GM18505 (cell line): ENCODE results near the gene KCNMA1.

Experiments
- ATAC-seq: cut with Tn5 transposase; IDR thresholded peaks from one replicate; pipeline ENCODE4 v1.9.1; 2021; ENCODE audit not compliant: unreplicated experiment
- POLR2A ChIP-seq: IDR thresholded peaks from 4 replicates; pipeline ENCODE4 v1.6.1; 2011; ENCODE audit warnings: borderline replicate concordance; ENCODE audit not compliant: insufficient read depth, insufficient read length; ENCODE audit errors: extremely low read depth

The KCNMA1 gene

DNA sequence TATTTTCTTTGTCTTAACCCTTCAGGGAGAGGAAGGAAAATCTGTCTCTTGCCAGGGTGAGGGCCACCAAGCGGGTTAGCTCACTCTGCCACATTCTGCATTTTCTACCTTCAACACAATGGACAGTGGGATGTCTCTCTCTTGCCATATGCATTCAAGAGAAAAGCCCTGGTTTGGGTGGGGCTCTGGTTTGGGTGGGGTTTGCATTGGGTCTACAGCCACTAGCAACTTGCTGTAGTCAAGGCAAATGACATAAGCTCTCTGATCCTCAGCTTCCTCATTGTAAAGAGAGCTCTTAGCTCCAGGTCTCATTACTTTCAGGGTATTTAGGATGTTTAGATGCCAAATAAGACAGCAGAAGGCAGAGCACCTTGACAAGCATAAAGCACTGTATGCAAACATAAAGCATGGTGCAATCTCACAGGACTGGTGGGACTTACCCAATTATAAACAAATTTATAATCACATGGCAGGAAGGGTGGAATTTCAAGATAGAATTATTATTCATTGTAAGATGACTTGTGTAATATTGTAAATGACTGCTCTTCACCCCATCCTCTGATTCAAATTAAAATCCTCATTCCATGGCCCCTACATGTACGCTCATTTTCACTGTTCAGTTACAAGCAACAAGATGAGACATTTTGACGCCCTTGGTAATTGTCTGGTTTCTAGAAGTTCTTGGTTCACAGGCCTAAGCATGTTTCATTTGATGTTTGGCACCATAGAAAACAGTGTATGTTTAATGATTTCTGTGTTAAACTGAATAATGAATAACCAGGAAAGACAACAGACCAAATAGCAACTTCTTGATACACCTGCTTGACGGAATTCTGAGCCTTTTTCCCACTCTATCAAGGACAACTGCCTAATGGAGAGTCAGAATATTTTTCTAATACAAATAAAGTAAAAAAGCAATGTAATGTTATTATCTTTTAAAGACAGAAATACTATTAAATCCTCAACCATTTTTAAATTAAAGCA lies 258.9 kb downstream of the KCNMA1 start:
- no peak for TF ChIP-seq POLR2A
- ATAC-seq = no peak

DNA sequence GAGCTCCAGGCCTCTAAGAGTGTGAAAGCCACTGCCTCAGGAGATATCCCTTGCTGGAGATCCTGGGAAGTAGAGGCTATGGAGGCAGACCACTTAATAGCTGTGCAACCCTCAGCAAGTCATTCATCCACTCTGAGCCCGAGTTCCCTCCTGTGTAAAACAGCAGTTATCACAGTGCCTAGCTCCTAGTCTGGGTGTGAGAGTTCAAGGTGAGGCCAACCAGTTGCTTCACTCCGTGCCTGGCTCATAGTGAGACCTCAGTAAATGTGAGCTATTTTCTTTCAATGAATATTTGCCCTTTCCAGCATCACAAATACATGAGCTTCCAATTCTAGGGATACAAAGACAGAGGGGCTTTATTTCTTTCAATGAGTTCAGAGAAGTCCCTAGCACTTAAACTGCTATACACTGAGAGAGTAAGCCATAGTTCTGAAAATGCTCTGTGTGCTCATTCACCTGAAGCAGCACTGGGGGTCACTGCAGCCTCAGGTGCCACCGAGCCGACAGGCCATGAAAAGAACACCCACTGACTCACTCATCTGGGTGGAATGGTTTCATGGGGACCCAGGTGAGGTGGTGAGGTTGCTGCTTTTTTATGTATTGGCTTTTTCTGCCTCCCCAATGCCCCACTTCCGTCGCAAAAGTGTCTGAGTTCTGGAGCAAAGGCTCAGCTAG lies 259.8 kb downstream of the KCNMA1 start:
- ATAC-seq = no peak
- no peak for TF ChIP-seq POLR2A

DNA sequence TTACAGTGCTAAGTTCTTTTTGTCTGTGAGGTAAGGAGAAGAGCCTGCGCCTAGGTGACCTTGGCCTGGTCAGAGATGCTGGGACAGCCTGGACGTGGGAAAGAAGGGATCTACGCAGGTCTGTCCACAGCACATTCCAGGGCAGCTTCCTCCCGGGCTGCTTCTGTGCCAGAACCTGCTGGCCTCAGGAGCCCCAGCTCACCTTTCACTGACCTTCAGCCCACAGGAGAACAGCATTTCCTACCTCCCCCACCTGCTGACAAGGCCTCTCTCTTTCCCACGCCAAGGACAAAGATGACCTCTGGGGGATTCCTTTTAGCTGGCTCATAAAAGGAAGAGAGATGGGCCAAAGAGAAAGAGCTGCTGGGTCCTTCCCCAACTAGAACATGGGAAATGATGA lies 260.6 kb downstream of the KCNMA1 start:
- TF ChIP-seq POLR2A = no peak
- no peak for ATAC-seq

DNA sequence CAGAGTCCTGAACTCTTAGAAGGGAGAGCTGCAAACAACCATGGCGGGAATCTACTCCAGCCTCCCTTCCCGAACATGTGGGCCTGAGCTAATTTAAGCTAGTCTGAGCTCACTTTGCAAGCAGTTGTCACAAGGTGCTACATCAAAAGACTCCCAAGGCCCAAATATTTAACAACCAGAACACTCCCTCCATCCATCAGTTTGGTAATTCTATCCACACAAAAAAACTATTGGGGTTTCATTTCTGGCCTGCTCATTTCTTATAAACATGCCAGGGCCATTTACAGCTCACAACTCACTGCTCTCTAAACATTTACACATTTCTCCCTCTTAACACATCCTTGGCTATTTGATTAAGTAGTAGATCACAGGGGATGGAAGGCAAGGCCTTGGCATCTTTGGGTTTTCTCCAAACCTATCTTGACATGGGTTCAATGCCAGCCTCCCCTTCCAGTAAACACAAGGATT lies 263.4 kb downstream of the KCNMA1 start:
- no peak for TF ChIP-seq POLR2A
- no peak for ATAC-seq

DNA sequence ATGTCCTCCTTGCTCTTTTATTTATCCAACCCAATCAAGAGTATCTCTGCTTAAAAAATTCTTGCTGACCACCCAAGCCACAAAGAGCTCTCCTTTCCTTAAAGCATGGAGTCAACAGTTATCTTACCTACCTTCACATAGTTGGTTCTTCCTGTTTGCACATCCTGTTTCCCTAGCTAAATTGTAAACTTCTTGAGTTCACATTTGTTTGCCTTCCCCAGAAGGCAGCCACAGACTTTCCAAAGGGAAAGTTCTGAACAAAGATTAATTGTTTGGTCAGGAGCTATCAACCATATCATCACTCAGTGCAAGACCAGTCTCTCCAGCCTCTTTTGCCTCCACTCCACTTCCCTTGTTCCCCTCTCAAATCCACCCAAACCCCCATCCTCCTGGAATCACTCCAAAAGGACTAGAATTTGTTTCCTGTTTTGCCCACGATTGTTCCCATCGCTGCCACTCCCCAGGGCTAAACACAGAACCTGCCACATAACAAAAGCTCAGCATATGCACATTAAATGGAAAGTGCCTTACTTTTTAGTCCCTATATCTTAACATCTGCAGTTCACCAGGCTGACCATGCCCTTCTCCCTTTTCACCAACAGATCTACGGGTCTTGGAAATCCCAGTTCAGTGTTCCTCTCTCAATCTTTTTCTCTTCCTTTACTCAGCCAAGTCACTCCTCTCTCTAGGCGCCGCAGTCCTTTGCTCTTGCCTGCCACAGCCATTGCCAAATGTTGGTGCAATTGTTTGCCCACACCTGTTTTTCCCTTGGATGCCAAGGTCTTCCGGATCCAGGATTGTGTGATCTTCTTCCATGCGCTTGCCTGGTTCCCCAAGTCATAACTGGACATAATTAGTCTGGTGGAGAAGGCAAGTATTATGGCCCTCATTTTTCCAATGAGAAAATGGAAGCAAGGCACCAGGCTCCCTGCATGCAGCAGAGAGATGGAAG lies 265.5 kb downstream of the KCNMA1 start:
- no peak for ATAC-seq
- TF ChIP-seq POLR2A = no peak

DNA sequence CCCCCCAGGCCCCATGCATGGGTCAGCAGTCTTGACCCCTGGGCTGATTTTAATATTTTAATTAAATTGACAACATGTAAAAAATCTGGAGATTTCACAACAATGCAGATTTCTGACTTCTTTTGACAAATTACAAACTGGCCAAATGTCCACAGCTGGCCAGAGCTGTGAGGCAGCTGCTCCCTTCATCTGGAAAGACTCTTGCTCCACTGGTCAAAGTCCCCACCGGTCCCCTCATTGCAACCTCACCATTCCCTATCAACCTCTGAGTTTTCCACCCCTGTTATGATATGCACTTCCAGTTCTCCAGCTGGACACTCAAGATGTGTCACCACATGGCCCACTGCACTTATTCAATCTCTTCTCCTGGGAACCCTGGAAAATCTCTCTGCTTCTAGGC lies 266.2 kb downstream of the KCNMA1 start:
- no peak for ATAC-seq
- TF ChIP-seq POLR2A = no peak

DNA sequence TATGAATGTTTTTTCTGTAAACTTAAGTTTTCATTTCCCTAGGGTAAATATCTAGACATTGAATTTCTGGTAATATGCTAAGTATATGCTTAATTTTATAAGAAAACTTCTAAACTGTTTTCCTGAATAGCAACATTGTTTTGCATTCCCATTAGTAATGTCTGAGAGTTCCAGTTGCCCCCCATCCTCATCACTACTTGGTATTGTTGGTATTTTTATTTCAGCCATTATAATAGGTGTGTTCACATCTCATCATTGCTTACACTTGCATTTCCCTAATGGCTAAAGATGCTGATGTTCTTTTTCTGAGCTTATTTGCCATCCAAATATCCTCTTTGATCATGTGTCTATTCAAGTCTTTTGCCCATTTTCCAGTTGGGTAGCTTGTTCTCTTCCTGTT lies 269.6 kb downstream of the KCNMA1 start:
- no peak for ATAC-seq
- TF ChIP-seq POLR2A = no peak

DNA sequence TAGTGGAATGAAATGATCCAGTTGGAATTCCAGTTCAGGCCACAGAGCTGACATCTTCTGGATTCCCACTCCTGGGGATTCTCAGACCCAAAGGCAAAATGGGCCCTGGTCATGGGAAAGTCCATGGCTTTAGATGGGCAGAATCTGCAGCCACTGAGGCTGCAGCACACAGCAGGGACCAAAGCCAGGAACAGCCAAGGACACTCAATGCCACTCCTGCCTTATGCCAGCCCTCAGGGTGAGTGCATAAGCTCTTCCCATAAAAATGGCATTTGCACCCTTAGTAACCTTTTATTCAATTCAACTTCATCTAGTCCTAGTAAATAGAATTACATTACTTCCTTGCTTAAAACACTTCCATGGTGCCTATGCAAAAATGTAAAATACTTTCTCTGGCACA lies 274.4 kb downstream of the KCNMA1 start:
- no peak for TF ChIP-seq POLR2A
- ATAC-seq = no peak

DNA sequence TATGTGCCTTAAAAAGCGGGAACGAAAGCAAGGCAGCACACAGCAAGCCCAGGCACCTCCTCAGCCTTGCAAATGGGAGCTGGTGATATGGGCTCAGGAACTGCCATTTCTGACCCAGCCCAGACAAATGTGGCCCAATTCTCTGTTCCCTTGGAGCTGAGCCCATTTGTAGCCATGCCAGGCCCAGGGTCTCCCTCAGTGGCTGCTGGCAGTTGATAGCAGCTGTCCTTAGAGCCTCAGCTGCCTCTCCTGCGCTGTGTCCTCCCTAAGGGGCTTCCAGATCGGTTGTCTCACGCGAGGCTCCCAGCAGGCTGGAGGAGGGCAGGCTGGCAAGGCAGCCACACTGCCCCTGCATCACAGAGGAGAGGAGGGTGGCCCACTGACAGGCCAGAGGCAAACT lies 275.8 kb downstream of the KCNMA1 start:
- no peak for ATAC-seq
- TF ChIP-seq POLR2A = no peak

DNA sequence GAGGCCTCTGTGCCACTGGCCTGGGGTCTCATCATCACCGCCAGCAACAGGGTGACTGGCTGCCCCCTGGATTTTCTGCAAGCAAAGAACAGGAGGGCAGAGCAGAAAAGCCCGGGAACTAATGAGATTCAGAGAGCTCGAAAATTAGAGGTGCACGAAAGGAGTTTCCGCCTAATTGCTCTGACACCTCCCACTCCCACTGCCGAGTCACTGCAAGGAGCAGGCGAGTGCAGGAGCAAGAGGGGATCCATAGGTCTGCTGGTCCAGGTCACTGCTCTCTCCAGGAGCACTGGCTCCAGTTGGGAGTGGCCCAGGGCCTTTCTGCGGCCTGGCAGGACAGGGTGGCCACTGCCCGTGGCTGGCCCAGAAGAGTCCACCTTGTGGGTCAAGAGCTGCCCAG lies 276.2 kb downstream of the KCNMA1 start:
- no peak for ATAC-seq
- TF ChIP-seq POLR2A = no peak

DNA sequence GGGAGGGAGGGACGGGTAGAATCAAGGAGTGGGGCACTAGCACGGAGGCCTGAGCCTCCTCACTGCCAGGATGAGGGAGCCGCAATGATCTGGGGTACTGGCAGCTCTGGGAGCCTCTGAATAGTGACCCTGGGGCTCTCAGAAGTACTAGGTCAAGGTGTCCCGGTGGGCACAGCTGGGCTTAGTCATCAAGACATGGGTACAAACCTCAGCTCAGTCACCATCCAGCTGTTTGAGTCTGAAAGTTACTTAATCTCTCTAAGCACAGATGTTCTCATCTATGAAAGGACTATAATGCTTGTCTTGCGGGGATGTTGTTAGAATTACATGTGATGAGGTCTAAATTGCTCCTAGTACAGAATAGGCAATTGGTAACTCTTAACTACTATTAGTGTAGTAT lies 276.8 kb downstream of the KCNMA1 start:
- TF ChIP-seq POLR2A = no peak
- ATAC-seq = no peak

DNA sequence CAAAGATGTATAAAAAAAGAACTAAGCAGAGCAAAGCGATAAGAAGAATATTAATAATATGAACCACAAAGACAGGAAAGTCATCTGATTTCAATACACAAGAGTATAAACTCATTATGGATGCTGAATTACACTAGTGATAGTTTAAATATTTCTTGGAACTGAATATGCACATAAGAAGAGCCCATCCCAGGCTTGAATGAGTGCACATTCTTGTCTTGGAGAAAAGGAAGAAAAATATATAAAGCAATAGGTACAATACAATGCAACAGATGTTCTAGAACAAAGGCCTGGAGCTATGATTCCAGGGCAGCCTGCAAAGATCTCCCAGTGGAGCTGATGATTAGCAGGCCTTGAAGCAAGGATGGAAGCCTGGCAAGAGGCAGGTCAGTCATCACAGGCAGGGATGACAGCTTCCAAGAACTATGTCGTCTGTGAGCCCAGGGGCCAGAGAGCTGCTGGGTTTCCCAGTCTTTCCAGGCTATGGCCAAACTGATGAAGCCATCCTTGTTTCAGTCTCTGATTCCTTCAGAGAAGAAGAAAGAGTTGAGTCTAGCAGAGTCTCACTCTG lies 277.6 kb downstream of the KCNMA1 start:
- TF ChIP-seq POLR2A = no peak
- ATAC-seq = no peak

DNA sequence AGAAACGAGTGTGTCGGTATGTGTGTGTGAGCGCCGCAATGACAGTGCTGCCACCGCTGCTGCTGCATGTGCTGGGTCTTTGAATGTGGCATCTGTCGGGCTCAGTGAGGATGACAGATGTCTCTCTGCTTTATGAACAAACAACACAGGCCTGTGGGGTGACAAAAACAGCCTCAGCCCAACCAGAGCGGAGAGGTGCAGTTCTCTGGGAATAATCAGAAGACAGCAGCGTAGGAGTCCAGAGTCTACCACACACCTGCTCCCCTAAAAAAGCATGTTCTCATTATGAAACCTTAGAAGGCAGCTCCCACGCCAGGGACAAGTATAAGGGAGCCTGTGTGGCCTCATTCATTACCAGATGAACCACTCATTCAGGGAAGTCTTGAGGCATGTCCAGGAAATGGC lies 278.3 kb downstream of the KCNMA1 start:
- no peak for TF ChIP-seq POLR2A
- ATAC-seq = no peak

DNA sequence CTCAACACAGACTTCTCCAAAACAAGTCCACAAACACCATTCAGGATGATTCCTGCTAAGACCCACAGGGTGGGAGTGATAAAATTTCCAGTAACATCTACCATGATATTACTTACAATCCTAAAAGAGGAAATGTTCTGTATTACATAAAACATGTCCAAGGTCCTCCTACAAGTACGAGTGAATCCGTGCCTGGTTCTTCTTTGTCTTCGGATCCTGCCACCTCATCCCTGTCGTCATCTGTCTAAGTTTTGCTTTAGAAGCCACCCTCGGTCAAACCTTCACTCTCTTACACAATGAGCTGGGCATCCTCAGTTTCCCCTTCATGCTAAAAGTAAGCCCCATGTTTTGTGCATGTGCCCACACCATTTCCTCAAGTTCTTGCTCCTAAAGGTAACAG lies 279.0 kb downstream of the KCNMA1 start:
- ATAC-seq = no peak
- no peak for TF ChIP-seq POLR2A
